Measurements from ENCODE around the gene GPR61.

DNA sequence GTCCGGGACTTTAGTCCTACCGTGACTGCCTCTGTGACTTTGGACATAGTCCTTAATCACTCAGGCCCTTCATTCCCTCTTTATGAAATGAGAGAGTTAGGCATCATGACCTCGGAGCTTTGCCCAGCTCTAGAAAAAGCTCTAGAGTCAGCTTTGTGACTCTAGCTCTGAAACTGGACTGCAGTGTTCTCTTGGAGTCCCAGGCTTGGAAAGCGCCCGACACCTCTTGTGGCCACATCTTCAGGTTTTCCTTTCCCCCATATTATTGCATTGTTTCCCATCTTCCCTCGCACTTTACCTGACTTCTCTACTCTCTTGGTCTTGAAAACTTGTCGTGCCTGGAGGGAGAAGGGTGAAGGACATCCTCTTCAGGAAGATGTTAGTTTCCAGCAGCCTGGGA is 17.6 kb upstream of the GPR61 start:
- TF ChIP-seq GATA3 (IDR thresholded peaks at IDR 0.05; ENCODE audit: low read depth, low read length), result no peak
- TF ChIP-seq GATA2 (IDR thresholded peaks at IDR 0.05; ENCODE audit: low read depth, low read length), result no peak
